SK-N-SH (cell line): Measurements from ENCODE around the gene KIF13A. TPM values are rescaled to one million over a fixed set of nuclear protein-coding genes. Genes with fewer than 3 reads are reported as not detected.

ENCODE experiments used
- CTCF ChIA-PET: fragments of 300-600, 350-600 bp; formaldehyde crosslinking; extraction: SDS; loops from one replicate; lab custom pipeline; 2021; lab: Yijun Ruan, JAX
- POLR2A ChIA-PET: fragments of 350-600 bp; sonication (Branson Sonifier 250); formaldehyde crosslinking; extraction: SDS; loops from one replicate; lab custom pipeline; 2020; ENCODE audit warnings: antibody characterized with exemption, inconsistent platforms; lab: Yijun Ruan, JAX
- DNase-seq: peaks from one replicate; pipeline ENCODE4 v3.0.0; 2012
- H2AFZ ChIP-seq: fragments of 200-600 bp; sonication (generic); 2 replicates; pipeline ENCODE4 v1.8.1; 2016; ENCODE audit warnings: antibody characterized with exemption, mild to moderate bottlenecking, low read depth
- H3F3A ChIP-seq: fragments of 200-600 bp; sonication (generic); replicated peaks from 2 replicates; pipeline ENCODE3; 2016; ENCODE audit warnings: antibody characterized with exemption, mild to moderate bottlenecking; ENCODE audit not compliant: insufficient read depth
- H3K27ac ChIP-seq, 2 experiments: fragments of 200-500 bp in 1 of 2; fragments of 200-600 bp in 1 of 2; sonication (Bioruptor generic) in 1 of 2; sonication (generic), shearing (Covaris generic) in 1 of 2; 2 replicates each; pipeline versions ENCODE4 v1.5.1 to v1.6.1; 2014 to 2016; ENCODE audit warnings: low read depth in 2 of 2, inconsistent platforms in 1 of 2, low read length in 1 of 2, mild to moderate bottlenecking in 1 of 2, mixed read lengths in 1 of 2
- H3K27me3 ChIP-seq: fragments of 200-600 bp; sonication (generic), shearing (Covaris generic); 2 replicates; pipeline ENCODE4 v1.6.1; 2016; ENCODE audit warnings: mixed run types; ENCODE audit not compliant: insufficient read depth
- H3K36me3 ChIP-seq, 2 experiments: fragments of 200-500 bp in 1 of 2; fragments of 200-600 bp in 1 of 2; sonication (Bioruptor generic) in 1 of 2; sonication (generic) in 1 of 2; replicated peaks in 1 of 2; 2 replicates each; pipeline versions ENCODE3 to v1.5.1; 2014 to 2016; ENCODE audit warnings: low read length in 1 of 2, mild to moderate bottlenecking in 1 of 2; ENCODE audit not compliant: insufficient read depth in 2 of 2, control insufficient read depth in 1 of 2
- H3K4me1 ChIP-seq, 2 experiments: fragments of 200-500 bp in 1 of 2; fragments of 200-600 bp in 1 of 2; sonication (Bioruptor generic) in 1 of 2; sonication (generic), shearing (Covaris generic) in 1 of 2; 2 replicates each; pipeline versions ENCODE4 v1.5.1 to v1.6.1; 2014 to 2016; ENCODE audit warnings: low read depth in 1 of 2, low read length in 1 of 2, mixed run types in 1 of 2; ENCODE audit not compliant: insufficient read depth in 2 of 2, control insufficient read depth in 1 of 2
- H3K4me2 ChIP-seq: fragments of 200-600 bp; sonication (generic), shearing (Covaris generic); 2 replicates; pipeline ENCODE4 v1.6.1; 2017; ENCODE audit warnings: mixed run types
- H3K4me3 ChIP-seq, 2 experiments: fragments of 200-500 bp in 1 of 2; fragments of 200-600 bp in 1 of 2; sonication (Bioruptor generic) in 1 of 2; sonication (generic), shearing (Covaris generic) in 1 of 2; 2 replicates each; pipeline versions ENCODE4 v1.5.1 to v1.8.1; 2014 to 2016; ENCODE audit warnings: low read depth in 2 of 2, inconsistent platforms in 1 of 2, low read length in 1 of 2, mild to moderate bottlenecking in 1 of 2, mixed read lengths in 1 of 2, moderate library complexity in 1 of 2
- H3K79me2 ChIP-seq: fragments of 200-600 bp; sonication (generic); 2 replicates; pipeline ENCODE4 v1.8.1; 2017; ENCODE audit warnings: mild to moderate bottlenecking; ENCODE audit not compliant: insufficient read depth
- H3K9ac ChIP-seq: fragments of 200-600 bp; sonication (generic); 2 replicates; pipeline ENCODE4 v1.6.1; 2017; ENCODE audit warnings: mixed run types
- H3K9me2 ChIP-seq: fragments of 200-600 bp; sonication (generic); 2 replicates; pipeline ENCODE4 v1.6.1; 2017; ENCODE audit warnings: mixed run types
- H3K9me3 ChIP-seq: fragments of 200-600 bp; sonication (generic); 2 replicates; pipeline ENCODE4 v1.6.1; 2017; ENCODE audit warnings: mixed run types, mild to moderate bottlenecking, moderate library complexity
- H4K20me1 ChIP-seq: fragments of 200-600 bp; sonication (generic); 2 replicates; pipeline ENCODE4 v1.6.1; 2017; ENCODE audit warnings: mild to moderate bottlenecking, mixed run types; ENCODE audit not compliant: insufficient read depth
- CHD2 ChIP-seq: fragments of 150-350 bp; IDR thresholded peaks from 2 replicates; pipeline ENCODE4 v1.6.1; 2018; ENCODE audit warnings: low read length; ENCODE audit not compliant: partially characterized antibody
- ELF1 ChIP-seq: IDR thresholded peaks from 2 replicates; pipeline ENCODE4 v1.4.0; 2012
- FOSL2 ChIP-seq: IDR thresholded peaks from 2 replicates; pipeline ENCODE4 v1.4.0; 2012; ENCODE audit warnings: low read depth, mild to moderate bottlenecking, moderate library complexity, borderline replicate concordance
- FOXJ3 ChIP-seq: sonication (generic); formaldehyde crosslinking; IDR thresholded peaks from 2 replicates; pipeline ENCODE4 v1.5.1; 2020; ENCODE audit warnings: mild to moderate bottlenecking, missing genetic modification reagents
- GABPA ChIP-seq: IDR thresholded peaks from 2 replicates; pipeline ENCODE4 v1.4.0; 2012; ENCODE audit warnings: low read depth, mild to moderate bottlenecking
- GATA2 ChIP-seq: sonication (generic); formaldehyde crosslinking; IDR thresholded peaks from 2 replicates; pipeline ENCODE4 v1.5.0; 2020; ENCODE audit warnings: mild to moderate bottlenecking, missing genetic modification reagents
- JUND ChIP-seq: IDR thresholded peaks from 2 replicates; pipeline ENCODE4 v1.4.0; 2012
- MXI1 ChIP-seq: IDR thresholded peaks from 2 replicates; pipeline ENCODE4 v1.6.1; 2012; ENCODE audit warnings: mild to moderate bottlenecking, low read depth, low read length, improper control_type of control experiment
- NRF1 ChIP-seq: IDR thresholded peaks from 2 replicates; pipeline ENCODE4 v1.6.1; 2012; ENCODE audit warnings: low read depth, mild to moderate bottlenecking, low read length
- RCOR1 ChIP-seq: fragments of 150-350 bp; IDR thresholded peaks from 2 replicates; pipeline ENCODE4 v1.6.1; 2017; ENCODE audit warnings: antibody characterized with exemption, low read length
- SIN3A ChIP-seq: IDR thresholded peaks from 2 replicates; pipeline ENCODE4 v1.6.1; 2012; ENCODE audit warnings: low read depth, mild to moderate bottlenecking, low read length, moderate library complexity, borderline replicate concordance
- WGBS: methylation state at CpG from one replicate; pipeline ENCODE4 v1.1.6; 2017; ENCODE audit warnings: low lambda C conversion rate; 5-methylcytosine and 5-hydroxymethylcytosine counted together
- polyA plus RNA-seq, 3 experiments: library from polyadenylated mRNA; depleted of rRNA; stranded (reverse); fragments of >200 nt; gene quantifications; 2 replicates each; pipeline ENCODE4 v1.2.3, GENCODE V29; 2012
- TF ChIP-seq, protein P1 (sequence below): IDR thresholded peaks from 2 replicates; pipeline ENCODE4 v1.6.1; 2012; ENCODE audit warnings: mild to moderate bottlenecking, low read depth, low read length, moderate library complexity
- TF ChIP-seq, protein P2 (sequence below): fragments of 150-350 bp; IDR thresholded peaks from 2 replicates; pipeline ENCODE4 v1.6.1; 2016; ENCODE audit warnings: mild to moderate bottlenecking, low read depth, low read length
- TF ChIP-seq, protein P3 (sequence below): IDR thresholded peaks from 2 replicates; pipeline ENCODE4; 2012
- TF ChIP-seq, protein P4 (sequence below): IDR thresholded peaks from 2 replicates; pipeline ENCODE4 v1.4.0; 2012; ENCODE audit warnings: low read depth, borderline replicate concordance
- TF ChIP-seq, protein P5 (sequence below): fragments of 200-600 bp; sonication (generic); IDR thresholded peaks from 2 replicates; pipeline ENCODE4 v1.6.1; 2017; ENCODE audit warnings: antibody characterized with exemption, mild to moderate bottlenecking, moderate library complexity

KIF13A gene
- polyA plus RNA-seq, 1 of the 3 experiments (the other 2 are of a cell fraction): 18.2 TPM

DNA sequence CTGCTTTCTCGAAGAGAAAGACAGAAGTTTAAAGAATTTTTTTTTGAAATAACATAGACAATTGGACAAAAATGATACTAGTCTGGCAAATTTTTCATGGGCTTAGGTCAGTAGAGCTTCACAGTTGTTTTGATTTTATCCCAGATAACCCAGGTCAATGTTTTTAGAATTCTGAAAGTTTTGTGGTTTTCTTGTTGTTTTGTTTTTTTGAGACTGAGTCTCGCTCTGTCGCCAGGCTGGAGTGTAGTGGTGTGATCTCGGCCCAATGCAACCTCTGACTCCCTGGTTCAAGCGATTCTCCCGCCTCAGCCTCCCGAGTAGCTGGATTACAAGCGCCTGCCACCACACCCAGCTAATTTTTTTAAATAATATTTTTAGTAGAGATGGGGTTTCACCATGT is 22.8 kb downstream of the KIF13A start:
- ChIA-PET CTCF (interaction anchor here (0.6 to 0.9 kb wide), 2 partner anchors 22 to 883 kb away, joined by 3 read pairs; partner anchors contain the start of gene KIF13A), POLR2A (no interaction called here)
- no peaks in the 10 kb centered on the region for H3K27me3 ChIP-seq
- no peak overlapping the region for H2AFZ ChIP-seq
- no peaks in the 10 kb centered on the region for H3K9me3 ChIP-seq
- 0 out of 2 replicates have a peak overlapping the region, but pooled peaks have one; percentile 44 for H3K4me2 ChIP-seq
- no peak overlapping the region for H3K4me3 ChIP-seq
- TF ChIP-seq GABPA (no peak), NRF1 (no peak)
- TF ChIP-seq, protein P1, sequence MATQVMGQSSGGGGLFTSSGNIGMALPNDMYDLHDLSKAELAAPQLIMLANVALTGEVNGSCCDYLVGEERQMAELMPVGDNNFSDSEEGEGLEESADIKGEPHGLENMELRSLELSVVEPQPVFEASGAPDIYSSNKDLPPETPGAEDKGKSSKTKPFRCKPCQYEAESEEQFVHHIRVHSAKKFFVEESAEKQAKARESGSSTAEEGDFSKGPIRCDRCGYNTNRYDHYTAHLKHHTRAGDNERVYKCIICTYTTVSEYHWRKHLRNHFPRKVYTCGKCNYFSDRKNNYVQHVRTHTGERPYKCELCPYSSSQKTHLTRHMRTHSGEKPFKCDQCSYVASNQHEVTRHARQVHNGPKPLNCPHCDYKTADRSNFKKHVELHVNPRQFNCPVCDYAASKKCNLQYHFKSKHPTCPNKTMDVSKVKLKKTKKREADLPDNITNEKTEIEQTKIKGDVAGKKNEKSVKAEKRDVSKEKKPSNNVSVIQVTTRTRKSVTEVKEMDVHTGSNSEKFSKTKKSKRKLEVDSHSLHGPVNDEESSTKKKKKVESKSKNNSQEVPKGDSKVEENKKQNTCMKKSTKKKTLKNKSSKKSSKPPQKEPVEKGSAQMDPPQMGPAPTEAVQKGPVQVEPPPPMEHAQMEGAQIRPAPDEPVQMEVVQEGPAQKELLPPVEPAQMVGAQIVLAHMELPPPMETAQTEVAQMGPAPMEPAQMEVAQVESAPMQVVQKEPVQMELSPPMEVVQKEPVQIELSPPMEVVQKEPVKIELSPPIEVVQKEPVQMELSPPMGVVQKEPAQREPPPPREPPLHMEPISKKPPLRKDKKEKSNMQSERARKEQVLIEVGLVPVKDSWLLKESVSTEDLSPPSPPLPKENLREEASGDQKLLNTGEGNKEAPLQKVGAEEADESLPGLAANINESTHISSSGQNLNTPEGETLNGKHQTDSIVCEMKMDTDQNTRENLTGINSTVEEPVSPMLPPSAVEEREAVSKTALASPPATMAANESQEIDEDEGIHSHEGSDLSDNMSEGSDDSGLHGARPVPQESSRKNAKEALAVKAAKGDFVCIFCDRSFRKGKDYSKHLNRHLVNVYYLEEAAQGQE: no peak
- H3K36me3 ChIP-seq: no peaks in the 10 kb centered on the region
- no peaks in the 10 kb centered on the region for H3K9me2 ChIP-seq
- H3K9ac ChIP-seq: peak overlapping the region; percentile 27; the same call in 1 of the 2 replicates
- WGBS: 93% methylated on average over 8 of the region's 8 CpGs
- no peak for DNase-seq
- H4K20me1 ChIP-seq: peaks cover 4% of the 10 kb centered on the region; the same call in 1 of the 2 replicates
- peaks cover 9 to 40% of the 10 kb centered on the region in 2 experiments for H3K4me1 ChIP-seq
- peaks cover 53% of the 10 kb centered on the region for H3F3A ChIP-seq
- H3K27ac ChIP-seq: peak overlapping the region in 1 of 2 experiments; percentile 83; a peak in 2 of 4 replicates
- H3K79me2 ChIP-seq: peaks cover 95% of the 10 kb centered on the region

DNA sequence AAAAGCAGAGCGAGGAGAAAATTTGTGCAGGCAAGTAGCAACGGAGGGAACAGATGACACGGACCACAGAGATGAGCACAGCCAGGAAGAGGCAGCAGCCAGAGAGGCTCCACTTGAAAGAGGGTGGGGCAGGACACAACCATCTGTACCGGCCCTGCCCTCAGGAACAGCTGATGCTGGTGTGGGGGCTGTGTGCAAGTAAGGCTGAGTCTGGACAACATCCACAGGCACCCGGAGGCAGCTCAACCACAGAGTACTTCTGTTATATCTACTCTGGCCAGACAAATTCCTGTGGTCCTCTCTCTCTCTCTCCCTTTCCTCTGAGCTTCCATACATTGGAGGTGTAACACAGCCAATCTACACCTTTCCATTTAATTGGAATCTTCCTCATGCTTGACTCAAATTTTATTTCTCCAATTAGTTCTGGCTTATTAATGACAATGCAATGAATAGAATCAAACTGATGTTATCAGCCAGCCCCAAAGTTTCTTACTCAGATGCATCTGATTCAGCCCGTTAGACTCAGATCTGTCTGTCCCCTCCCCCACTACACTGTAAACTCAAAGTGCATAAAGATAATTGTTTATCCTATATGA is 24.9 kb downstream of the KIF13A start:
- ChIA-PET POLR2A (interaction anchor here (0.5 kb wide), 1 partner anchor 42 kb away, joined by 4 read pairs; no protein-coding TSS in a partner anchor), CTCF (no interaction called here)
- peaks cover 0 to 3% of the 10 kb centered on the region in 2 experiments for H3K36me3 ChIP-seq
- peaks cover 40% of the 10 kb centered on the region for H3F3A ChIP-seq
- H3K27ac ChIP-seq: peak overlapping the region; percentile 76 to 83
- H3K9me3 ChIP-seq: no peaks in the 10 kb centered on the region
- H4K20me1 ChIP-seq: no peaks in the 10 kb centered on the region
- peak; percentile 82 for DNase-seq
- H2AFZ ChIP-seq: peak overlapping the region; percentile 53; the same call in 1 of the 2 replicates
- H3K9me2 ChIP-seq: no peaks in the 10 kb centered on the region
- H3K27me3 ChIP-seq: no peaks in the 10 kb centered on the region
- WGBS: 23% methylated on average over 6 of the region's 6 CpGs
- peak overlapping the region; percentile 68 for H3K4me2 ChIP-seq
- peaks cover 8 to 25% of the 10 kb centered on the region in 2 experiments for H3K4me1 ChIP-seq
- peak overlapping the region in 1 of 2 experiments; percentile 25; a peak in 3 of 4 replicates for H3K4me3 ChIP-seq
- H3K9ac ChIP-seq: peak overlapping the region; percentile 21; the same call in 1 of the 2 replicates
- peaks cover 95% of the 10 kb centered on the region for H3K79me2 ChIP-seq
- TF ChIP-seq FOXJ3 (CRISPR knock-in tag): no peak
- TF ChIP-seq, protein P2, sequence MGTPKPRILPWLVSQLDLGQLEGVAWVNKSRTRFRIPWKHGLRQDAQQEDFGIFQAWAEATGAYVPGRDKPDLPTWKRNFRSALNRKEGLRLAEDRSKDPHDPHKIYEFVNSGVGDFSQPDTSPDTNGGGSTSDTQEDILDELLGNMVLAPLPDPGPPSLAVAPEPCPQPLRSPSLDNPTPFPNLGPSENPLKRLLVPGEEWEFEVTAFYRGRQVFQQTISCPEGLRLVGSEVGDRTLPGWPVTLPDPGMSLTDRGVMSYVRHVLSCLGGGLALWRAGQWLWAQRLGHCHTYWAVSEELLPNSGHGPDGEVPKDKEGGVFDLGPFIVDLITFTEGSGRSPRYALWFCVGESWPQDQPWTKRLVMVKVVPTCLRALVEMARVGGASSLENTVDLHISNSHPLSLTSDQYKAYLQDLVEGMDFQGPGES: no peak
- TF ChIP-seq, protein P3, sequence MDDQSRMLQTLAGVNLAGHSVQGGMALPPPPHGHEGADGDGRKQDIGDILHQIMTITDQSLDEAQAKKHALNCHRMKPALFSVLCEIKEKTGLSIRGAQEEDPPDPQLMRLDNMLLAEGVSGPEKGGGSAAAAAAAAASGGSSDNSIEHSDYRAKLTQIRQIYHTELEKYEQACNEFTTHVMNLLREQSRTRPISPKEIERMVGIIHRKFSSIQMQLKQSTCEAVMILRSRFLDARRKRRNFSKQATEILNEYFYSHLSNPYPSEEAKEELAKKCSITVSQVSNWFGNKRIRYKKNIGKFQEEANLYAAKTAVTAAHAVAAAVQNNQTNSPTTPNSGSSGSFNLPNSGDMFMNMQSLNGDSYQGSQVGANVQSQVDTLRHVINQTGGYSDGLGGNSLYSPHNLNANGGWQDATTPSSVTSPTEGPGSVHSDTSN: peak; percentile 96
- peak; percentile 96 for TF ChIP-seq SIN3A
- TF ChIP-seq ELF1: peak; percentile 37
- peak; percentile 81 for TF ChIP-seq RCOR1
- TF ChIP-seq FOSL2: peak; percentile 41; the same call in 1 of the 2 replicates
- TF ChIP-seq, protein P4, sequence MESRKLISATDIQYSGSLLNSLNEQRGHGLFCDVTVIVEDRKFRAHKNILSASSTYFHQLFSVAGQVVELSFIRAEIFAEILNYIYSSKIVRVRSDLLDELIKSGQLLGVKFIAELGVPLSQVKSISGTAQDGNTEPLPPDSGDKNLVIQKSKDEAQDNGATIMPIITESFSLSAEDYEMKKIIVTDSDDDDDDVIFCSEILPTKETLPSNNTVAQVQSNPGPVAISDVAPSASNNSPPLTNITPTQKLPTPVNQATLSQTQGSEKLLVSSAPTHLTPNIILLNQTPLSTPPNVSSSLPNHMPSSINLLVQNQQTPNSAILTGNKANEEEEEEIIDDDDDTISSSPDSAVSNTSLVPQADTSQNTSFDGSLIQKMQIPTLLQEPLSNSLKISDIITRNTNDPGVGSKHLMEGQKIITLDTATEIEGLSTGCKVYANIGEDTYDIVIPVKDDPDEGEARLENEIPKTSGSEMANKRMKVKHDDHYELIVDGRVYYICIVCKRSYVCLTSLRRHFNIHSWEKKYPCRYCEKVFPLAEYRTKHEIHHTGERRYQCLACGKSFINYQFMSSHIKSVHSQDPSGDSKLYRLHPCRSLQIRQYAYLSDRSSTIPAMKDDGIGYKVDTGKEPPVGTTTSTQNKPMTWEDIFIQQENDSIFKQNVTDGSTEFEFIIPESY: 0 out of 2 replicates have a peak, but pooled peaks have one; percentile 44
- TF ChIP-seq CHD2: peak; percentile 82
- TF ChIP-seq GATA2: no peak
- TF ChIP-seq GABPA: peak; percentile 36
- TF ChIP-seq, protein P5, sequence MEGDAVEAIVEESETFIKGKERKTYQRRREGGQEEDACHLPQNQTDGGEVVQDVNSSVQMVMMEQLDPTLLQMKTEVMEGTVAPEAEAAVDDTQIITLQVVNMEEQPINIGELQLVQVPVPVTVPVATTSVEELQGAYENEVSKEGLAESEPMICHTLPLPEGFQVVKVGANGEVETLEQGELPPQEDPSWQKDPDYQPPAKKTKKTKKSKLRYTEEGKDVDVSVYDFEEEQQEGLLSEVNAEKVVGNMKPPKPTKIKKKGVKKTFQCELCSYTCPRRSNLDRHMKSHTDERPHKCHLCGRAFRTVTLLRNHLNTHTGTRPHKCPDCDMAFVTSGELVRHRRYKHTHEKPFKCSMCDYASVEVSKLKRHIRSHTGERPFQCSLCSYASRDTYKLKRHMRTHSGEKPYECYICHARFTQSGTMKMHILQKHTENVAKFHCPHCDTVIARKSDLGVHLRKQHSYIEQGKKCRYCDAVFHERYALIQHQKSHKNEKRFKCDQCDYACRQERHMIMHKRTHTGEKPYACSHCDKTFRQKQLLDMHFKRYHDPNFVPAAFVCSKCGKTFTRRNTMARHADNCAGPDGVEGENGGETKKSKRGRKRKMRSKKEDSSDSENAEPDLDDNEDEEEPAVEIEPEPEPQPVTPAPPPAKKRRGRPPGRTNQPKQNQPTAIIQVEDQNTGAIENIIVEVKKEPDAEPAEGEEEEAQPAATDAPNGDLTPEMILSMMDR: no peak
- TF ChIP-seq MXI1: no peak
- peak; percentile 56 for TF ChIP-seq JUND
